ENCODE data around the gene TRAPPC12. TPM values are rescaled to one million over a fixed set of nuclear protein-coding genes. Genes with fewer than 3 reads are reported as not detected.

The TRAPPC12 gene
- total RNA-seq, 1 donor from 2014 or later, result 55.1 TPM

GRCh38 chr2:3424171-3424795 lies 44.8 kb downstream of the TRAPPC12 start:
- no peak overlapping the region for H3K4me3 ChIP-seq (ENCODE audit: low read depth, low read length)
- TF ChIP-seq CTCF (conservative IDR thresholded peaks at IDR 0.05; ENCODE audit: low read depth, low read length), result no peak
- DNase-seq (ENCODE audit: low read depth), result no peak

GRCh38 chr2:3426615-3427014 lies 47.1 kb downstream of the TRAPPC12 start:
- no peak overlapping the region for H3K4me3 ChIP-seq (ENCODE audit: low read depth, low read length)
- DNase-seq (ENCODE audit: low read depth), result no peak
- TF ChIP-seq CTCF (conservative IDR thresholded peaks at IDR 0.05; ENCODE audit: low read depth, low read length), result no peak

- no peak for DNase-seq (ENCODE audit: low read depth)
- no peak overlapping the region for H3K4me3 ChIP-seq (ENCODE audit: low read depth, low read length)
- no peak for TF ChIP-seq CTCF (conservative IDR thresholded peaks at IDR 0.05; ENCODE audit: low read depth, low read length)
Measured at GRCh38 chr2:3427272-3427671, 47.8 kb downstream of the TRAPPC12 start.

GRCh38 chr2:3428577-3428976 lies 49.1 kb downstream of the TRAPPC12 start:
- no peak for TF ChIP-seq CTCF (conservative IDR thresholded peaks at IDR 0.05; ENCODE audit: low read depth, low read length)
- H3K4me3 ChIP-seq (ENCODE audit: low read depth, low read length), result no peak overlapping the region
- no peak for DNase-seq (ENCODE audit: low read depth)

GRCh38 chr2:3429066-3429610 lies 49.6 kb downstream of the TRAPPC12 start:
- no peak overlapping the region for H3K4me3 ChIP-seq (ENCODE audit: low read depth, low read length)
- no peak for DNase-seq (ENCODE audit: low read depth)
- no peak for TF ChIP-seq CTCF (conservative IDR thresholded peaks at IDR 0.05; ENCODE audit: low read depth, low read length)

GRCh38 chr2:3430172-3430571 lies 50.7 kb downstream of the TRAPPC12 start:
- DNase-seq (ENCODE audit: low read depth), result no peak
- no peak overlapping the region for H3K4me3 ChIP-seq (ENCODE audit: low read depth, low read length)

More at GRCh38 chr2:3430172-3430571, 50.7 kb downstream of the TRAPPC12 start:
- TF ChIP-seq CTCF (conservative IDR thresholded peaks at IDR 0.05; ENCODE audit: low read depth, low read length), result no peak

Measured in epithelial cell of proximal tubule (primary cell).